Measurements from ENCODE around the gene PCDHGB3.

DNA sequence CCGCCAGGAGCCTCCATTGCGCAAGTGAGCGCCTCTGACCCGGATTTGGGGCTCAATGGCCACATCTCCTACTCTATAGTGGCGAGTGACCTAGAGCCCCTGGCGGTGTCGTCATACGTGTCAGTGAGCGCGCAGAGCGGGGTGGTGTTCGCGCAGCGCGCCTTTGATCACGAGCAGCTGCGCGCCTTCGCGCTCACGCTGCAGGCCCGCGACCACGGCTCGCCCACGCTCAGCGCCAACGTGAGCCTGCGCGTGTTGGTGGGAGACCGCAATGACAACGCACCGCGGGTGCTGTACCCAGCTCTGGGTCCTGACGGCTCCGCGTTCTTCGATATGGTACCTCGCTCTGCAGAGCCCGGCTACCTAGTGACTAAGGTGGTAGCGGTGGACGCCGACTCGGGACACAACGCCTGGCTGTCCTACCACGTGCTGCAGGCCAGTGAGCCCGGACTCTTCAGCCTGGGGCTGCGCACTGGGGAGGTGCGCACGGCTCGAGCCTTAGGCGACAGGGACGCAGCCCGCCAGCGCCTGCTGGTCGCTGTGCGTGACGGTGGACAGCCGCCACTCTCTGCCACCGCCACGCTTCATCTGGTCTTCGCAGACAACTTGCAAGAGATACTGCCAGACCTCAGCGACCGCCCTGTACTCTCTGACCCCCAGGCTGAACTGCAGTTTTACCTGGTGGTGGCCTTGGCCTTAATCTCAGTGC, 39.7 kb downstream of the PCDHGB3 start:
- TF ChIP-seq, protein P1, sequence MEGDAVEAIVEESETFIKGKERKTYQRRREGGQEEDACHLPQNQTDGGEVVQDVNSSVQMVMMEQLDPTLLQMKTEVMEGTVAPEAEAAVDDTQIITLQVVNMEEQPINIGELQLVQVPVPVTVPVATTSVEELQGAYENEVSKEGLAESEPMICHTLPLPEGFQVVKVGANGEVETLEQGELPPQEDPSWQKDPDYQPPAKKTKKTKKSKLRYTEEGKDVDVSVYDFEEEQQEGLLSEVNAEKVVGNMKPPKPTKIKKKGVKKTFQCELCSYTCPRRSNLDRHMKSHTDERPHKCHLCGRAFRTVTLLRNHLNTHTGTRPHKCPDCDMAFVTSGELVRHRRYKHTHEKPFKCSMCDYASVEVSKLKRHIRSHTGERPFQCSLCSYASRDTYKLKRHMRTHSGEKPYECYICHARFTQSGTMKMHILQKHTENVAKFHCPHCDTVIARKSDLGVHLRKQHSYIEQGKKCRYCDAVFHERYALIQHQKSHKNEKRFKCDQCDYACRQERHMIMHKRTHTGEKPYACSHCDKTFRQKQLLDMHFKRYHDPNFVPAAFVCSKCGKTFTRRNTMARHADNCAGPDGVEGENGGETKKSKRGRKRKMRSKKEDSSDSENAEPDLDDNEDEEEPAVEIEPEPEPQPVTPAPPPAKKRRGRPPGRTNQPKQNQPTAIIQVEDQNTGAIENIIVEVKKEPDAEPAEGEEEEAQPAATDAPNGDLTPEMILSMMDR (IDR thresholded peaks at IDR 0.05), result no peak
- no peak for TF ChIP-seq POLR2A (IDR thresholded peaks at IDR 0.05)

Measured in lower leg skin (tissue), 3 donors.